OCI-LY1 (cell line): ENCODE data around the gene CDC45.

Experiments
- CTCF ChIP-seq: fragments of 200-600 bp; sonication (generic), shearing (Covaris generic); IDR thresholded peaks from 2 replicates; pipeline ENCODE4 v1.5.1; 2017; ENCODE audit warnings: mild to moderate bottlenecking, antibody characterized with exemption, low read length, moderate library complexity, mixed read lengths
- EZH2 ChIP-seq: fragments of 200-600 bp; sonication (generic), shearing (Covaris generic); IDR thresholded peaks from 2 replicates; pipeline ENCODE4 v1.8.0; 2017; ENCODE audit warnings: borderline replicate concordance, mixed run types, mild to moderate bottlenecking, antibody characterized with exemption, low read length, moderate library complexity, mixed read lengths

- no peak for TF ChIP-seq CTCF
- no peak for TF ChIP-seq EZH2
Measured at GRCh38 chr22:19556963-19557545, 77.3 kb downstream of the CDC45 start.
